RPMI7951 (cell line): ENCODE measurements around the gene PRDX2. TPM values are rescaled to one million over a fixed set of nuclear protein-coding genes. Genes with fewer than 3 reads are reported as not detected.

Experiments
- DNase-seq: peaks from one replicate; pipeline ENCODE4 v3.0.0-alpha.2; 2012; ENCODE audit warnings: low read depth
- total RNA-seq: library from RNA; depleted of rRNA; stranded (reverse); fragments of >200 nt; shearing (Covaris generic); gene quantifications from 2 replicates; pipeline ENCODE4 v1.2.3, GENCODE V29; 2014; rRNA removed

Gene PRDX2
- total RNA-seq, 1 experiment from 2014 or later: 443 TPM

DNA sequence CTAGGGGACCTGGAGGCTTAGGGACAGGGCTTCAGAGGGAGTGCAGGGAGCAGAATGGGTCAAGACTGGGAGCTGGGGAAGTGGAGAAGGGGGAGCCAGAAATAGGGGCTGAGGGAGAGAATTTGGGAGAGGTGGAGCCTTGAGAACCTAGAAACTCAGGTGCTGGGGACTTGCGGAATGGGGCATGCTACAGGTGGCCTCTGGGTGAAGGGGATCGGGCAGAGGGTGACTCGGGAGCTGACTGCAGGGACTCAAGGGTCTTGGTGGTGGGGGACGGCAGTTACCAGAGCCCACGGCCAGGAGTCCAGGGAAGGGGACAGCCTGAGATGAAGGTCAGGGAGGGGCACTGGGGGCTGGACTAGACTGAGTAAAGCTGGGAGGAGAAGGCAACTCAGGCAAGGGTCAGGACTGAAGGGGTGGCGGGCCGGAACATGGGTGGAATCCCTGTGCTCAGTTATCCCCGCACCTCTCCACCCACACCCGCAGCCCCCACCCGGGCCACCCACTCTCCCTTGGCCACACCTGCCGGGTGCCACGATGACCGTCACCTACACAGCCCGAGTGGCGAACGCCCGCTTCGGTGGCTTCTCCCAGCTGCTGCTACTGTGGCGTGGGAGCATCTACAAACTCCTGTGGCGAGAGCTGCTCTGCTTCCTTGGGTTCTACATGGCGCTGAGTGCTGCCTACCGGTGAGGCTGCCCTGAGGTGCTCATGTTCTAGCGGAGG lies 49.4 kb downstream of the PRDX2 start:
- no peak for DNase-seq

DNA sequence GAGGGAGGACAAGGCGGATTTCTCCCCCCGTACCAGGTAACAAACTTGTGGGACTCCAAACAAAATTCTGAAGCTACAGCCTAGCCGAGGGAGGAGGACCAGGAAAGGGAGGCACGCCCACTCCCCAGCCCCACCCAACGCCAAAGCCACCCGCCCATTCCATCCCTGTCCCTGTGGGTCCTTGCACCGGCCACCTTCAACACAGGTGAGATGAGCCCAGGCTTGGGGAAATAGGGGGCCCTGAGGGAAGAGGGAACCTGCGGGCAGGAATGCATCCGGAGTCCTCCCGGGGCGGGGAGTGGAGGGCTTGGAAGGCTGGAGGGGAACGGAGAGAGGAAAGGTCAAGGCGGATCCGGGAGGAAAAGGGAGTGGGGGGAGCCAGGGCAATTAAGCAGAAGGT lies 50.0 kb downstream of the PRDX2 start, which contains the start of gene BEST2:
Gene BEST2, plus strand, starts transcription at position 157 of the 400 bp plus-strand sequence. CDS start 802 bp downstream, outside the sequence.
- no peak for DNase-seq

DNA sequence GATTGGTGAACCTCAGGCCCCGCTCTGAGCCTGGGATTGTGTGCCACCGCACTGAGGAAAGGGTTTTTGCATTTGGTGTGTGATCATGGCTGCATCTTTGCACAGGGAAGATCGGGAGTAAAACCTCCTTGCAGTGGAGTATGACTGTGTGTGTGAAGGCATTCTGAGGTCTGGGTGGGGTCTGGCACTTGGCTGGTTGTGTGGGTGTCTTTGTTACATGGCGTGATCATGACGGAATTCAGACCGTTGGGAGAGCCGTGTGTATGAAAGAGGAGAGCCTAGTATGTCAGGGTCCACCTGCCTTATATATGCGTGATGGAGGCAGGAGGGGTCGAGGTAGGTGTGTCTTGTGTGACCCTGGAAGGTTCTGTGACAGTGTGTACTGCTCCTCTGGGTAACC lies 50.7 kb downstream of the PRDX2 start:
- no peak for DNase-seq

DNA sequence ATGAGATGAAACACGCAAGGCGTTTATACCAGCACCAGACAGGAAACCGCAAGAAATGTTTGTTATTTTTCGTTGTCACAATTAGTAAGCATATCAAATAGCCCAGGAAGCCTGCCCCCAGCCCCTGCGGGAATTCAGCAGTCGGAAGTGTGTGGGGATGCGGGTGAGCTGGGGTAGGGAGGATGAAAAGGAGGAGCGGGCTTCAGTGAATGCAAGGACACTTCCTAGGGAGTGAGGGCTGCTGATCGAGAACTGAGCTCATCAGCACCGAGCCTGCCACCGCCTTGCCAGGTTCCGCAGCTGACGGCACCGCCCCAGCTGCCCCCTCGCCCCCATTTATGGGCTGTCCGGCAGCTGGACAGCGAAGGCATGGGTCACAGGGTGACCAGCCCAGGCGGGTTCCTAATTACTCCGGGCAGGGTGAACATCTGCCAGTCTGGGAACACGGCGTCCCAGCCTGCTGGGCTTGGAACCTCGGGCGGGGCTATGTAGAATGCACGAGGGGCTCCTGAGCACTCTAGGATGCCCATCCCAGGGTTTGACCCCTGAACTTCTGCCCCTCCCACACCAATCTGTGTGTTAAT lies 51.6 kb downstream of the PRDX2 start:
- peak; percentile 46 for DNase-seq

DNA sequence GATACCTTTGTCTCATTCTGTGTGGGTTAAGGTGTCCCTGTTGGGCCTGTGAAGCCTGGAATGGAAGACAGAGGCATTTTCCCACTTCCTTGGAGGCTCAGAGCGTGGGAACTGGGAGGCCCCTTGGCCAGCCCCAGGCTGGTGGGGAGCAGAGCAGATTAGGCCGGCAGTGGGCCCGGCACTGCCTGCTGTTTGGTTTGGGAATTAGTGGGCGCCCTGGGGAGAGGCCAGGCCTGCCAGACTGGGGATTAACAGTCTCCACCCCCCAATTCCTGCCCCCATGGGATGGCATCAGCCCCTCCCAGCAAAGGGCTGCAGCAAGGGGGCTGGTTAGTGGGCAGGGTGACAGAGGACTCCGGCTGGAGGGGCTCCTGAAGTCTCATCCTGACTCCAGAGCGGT lies 53.1 kb downstream of the PRDX2 start:
- no peak for DNase-seq

Other genes starting within 250 kb of the PRDX2 start
- 4.7 and 4.9 TPM in 2 replicates for gene ZNF490, start 191.0 kb downstream of the PRDX2 start, total RNA-seq
- gene ZNF791, start 190.9 kb downstream of the PRDX2 start, total RNA-seq: 9.6 and 10.8 TPM in 2 replicates
- 22.6 and 25.2 TPM in 2 replicates for gene MAN2B1, start 135.1 kb downstream of the PRDX2 start, total RNA-seq
- gene WDR83, start 135.0 kb downstream of the PRDX2 start, total RNA-seq: 10.2 and 14.6 TPM in 2 replicates
- gene DHPS, start 119.9 kb downstream of the PRDX2 start, total RNA-seq: 95.2 and 109 TPM in 2 replicates
- gene GNG14, start 113.8 kb downstream of the PRDX2 start, total RNA-seq: not detected in 2 replicates
- 21.6 and 24.4 TPM in 2 replicates for gene FBXW9, start 105.2 kb downstream of the PRDX2 start, total RNA-seq
- gene TNPO2, start 77.9 kb downstream of the PRDX2 start, total RNA-seq: 28.2 and 29.9 TPM in 2 replicates
- gene TRIR, start 67.1 kb downstream of the PRDX2 start, total RNA-seq: 276 and 304 TPM in 2 replicates
- gene GET3, start 64.3 kb downstream of the PRDX2 start, total RNA-seq: 115 and 127 TPM in 2 replicates
- gene BEST2, start 50.0 kb downstream of the PRDX2 start, total RNA-seq: 0.10 TPM in 1 of 2 replicates, not detected in the other
- gene HOOK2, start 26.2 kb downstream of the PRDX2 start, total RNA-seq: 4.0 and 9.0 TPM in 2 replicates
- 44.1 and 61.9 TPM in 2 replicates for gene JUNB, start 10.3 kb downstream of the PRDX2 start, total RNA-seq
- not detected in 2 replicates for gene THSD8, start 269 bp upstream of the PRDX2 start, total RNA-seq
- 83.6 and 99.1 TPM in 2 replicates for gene RNASEH2A, start 4.8 kb upstream of the PRDX2 start, total RNA-seq
- 0.68 TPM in 1 of 2 replicates, not detected in the other for gene RTBDN, start 32.8 kb upstream of the PRDX2 start, total RNA-seq
- 0.10 and 1.6 TPM in 2 replicates for gene MAST1, start 36.7 kb upstream of the PRDX2 start, total RNA-seq
- 33.6 and 36.1 TPM in 2 replicates for gene DNASE2, start 79.6 kb upstream of the PRDX2 start, total RNA-seq
- gene KLF1, start 85.4 kb upstream of the PRDX2 start, total RNA-seq: not detected in 2 replicates
- gene GCDH, start 89.4 kb upstream of the PRDX2 start, total RNA-seq: 29.1 and 40.5 TPM in 2 replicates
- gene SYCE2, start 117.5 kb upstream of the PRDX2 start, total RNA-seq: 0.20 and 3.0 TPM in 2 replicates
- 60.7 and 83.7 TPM in 2 replicates for gene FARSA, start 131.9 kb upstream of the PRDX2 start, total RNA-seq
- gene CALR, start 136.8 kb upstream of the PRDX2 start, total RNA-seq: 1,708 and 2,160 TPM in 2 replicates
- 104 and 123 TPM in 2 replicates for gene RAD23A, start 144.1 kb upstream of the PRDX2 start, total RNA-seq
- 41.2 and 65.1 TPM in 2 replicates for gene GADD45GIP1, start 155.4 kb upstream of the PRDX2 start, total RNA-seq
- not detected in 2 replicates for gene DAND5, start 167.8 kb upstream of the PRDX2 start, total RNA-seq
- gene NFIX, start 193.7 kb upstream of the PRDX2 start, total RNA-seq: 19.6 and 22.5 TPM in 2 replicates